ENCODE data around the gene TMEM161A.

The TMEM161A gene

DNA sequence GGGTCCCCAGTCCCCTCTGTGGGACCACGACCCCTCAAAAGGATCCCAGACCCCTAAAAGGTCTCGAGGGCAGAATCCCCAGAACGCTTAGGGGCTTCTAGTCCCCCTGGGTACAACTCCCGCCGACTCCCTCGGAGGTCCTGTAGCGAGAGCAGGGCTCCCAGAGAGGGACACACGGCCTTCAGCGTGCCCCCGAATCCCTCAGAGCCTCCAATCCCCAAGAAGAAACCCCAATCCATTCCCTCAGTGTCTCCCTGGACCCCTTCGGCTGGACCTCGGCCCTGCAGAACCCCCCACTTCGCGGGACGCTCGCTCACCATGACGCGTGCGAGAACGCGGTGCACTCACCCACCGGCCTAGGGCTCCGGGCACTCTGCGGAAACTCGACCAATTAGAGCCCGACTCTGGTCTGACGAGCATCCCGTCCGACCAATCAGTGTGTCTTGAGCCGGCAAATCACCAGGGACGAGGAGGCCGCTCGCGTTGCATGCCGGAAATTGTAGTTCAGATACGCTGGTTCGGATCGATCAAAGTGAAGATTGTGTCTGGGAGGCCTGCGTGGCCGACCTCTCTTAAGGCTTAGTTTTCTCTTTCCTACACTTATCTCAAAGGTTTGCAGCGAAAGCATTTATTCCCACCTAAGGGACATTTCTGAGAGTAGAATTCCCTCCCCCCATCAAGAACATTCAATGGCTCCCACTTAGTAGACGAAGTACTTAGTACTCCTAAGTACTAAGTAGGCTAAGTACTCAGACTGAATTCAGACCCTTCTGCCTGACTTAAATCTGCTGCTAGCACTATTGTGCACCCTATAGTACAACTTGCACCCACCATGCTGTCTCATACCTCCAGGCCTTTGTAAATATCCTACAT, at the start of gene TMEM161A:
TMEM161A (minus strand) TSS at position 370 of the 873 bp plus-strand sequence; CDS start at position 320, 50 bp downstream.
- DNase-seq, result peak; percentile 98
- Mint-ChIP-seq H3K4me1 (peaks cover 31% of the 10 kb centered on the region), H3K4me3 (peak within 1 kb of the TSS; percentile 97), H3K36me3 (ENCODE audit: low read depth) (peaks cover 7% of the 10 kb centered on the region), H3K9me3 (peaks cover 2% of the 10 kb centered on the region), H3K27ac (peak within 1 kb of the TSS; percentile 89), H3K27me3 (ENCODE audit: low read depth, poor library complexity) (peaks cover 33% of the 10 kb centered on the region)
- TF ChIP-seq, protein P1, sequence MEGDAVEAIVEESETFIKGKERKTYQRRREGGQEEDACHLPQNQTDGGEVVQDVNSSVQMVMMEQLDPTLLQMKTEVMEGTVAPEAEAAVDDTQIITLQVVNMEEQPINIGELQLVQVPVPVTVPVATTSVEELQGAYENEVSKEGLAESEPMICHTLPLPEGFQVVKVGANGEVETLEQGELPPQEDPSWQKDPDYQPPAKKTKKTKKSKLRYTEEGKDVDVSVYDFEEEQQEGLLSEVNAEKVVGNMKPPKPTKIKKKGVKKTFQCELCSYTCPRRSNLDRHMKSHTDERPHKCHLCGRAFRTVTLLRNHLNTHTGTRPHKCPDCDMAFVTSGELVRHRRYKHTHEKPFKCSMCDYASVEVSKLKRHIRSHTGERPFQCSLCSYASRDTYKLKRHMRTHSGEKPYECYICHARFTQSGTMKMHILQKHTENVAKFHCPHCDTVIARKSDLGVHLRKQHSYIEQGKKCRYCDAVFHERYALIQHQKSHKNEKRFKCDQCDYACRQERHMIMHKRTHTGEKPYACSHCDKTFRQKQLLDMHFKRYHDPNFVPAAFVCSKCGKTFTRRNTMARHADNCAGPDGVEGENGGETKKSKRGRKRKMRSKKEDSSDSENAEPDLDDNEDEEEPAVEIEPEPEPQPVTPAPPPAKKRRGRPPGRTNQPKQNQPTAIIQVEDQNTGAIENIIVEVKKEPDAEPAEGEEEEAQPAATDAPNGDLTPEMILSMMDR (IDR thresholded peaks at IDR 0.05), result no peak

DNA sequence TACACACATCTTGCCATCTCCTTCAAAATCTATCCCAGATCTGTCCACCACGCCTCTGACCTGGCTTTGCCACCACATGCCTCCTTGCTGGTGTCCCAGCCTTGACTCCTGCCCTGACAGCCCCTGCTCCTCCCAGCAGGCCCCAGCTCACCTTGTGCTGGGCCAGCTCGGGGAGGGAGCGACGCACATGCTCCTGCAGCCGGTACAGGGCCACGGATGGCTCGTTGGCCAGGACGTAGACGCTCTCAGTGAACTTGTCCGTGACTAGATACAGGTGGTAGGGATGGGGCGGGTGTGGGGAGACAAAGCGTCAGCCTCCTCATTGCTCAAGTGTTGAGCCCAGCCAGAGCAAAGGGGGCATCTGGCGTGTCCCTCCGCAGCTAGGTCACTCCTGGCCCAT, 48.5 kb upstream of the TMEM161A start:
- no peak for DNase-seq
- Mint-ChIP-seq H3K27ac (peak overlapping the region; percentile 84), H3K36me3 (ENCODE audit: low read depth) (peaks cover 35% of the 10 kb centered on the region), H3K27me3 (ENCODE audit: low read depth, poor library complexity) (peaks cover 3% of the 10 kb centered on the region), H3K9me3 (peaks cover 3% of the 10 kb centered on the region), H3K4me3 (no peak overlapping the region), H3K4me1 (peaks cover 14% of the 10 kb centered on the region)
- TF ChIP-seq, protein P1 (IDR thresholded peaks at IDR 0.05), result no peak

DNA sequence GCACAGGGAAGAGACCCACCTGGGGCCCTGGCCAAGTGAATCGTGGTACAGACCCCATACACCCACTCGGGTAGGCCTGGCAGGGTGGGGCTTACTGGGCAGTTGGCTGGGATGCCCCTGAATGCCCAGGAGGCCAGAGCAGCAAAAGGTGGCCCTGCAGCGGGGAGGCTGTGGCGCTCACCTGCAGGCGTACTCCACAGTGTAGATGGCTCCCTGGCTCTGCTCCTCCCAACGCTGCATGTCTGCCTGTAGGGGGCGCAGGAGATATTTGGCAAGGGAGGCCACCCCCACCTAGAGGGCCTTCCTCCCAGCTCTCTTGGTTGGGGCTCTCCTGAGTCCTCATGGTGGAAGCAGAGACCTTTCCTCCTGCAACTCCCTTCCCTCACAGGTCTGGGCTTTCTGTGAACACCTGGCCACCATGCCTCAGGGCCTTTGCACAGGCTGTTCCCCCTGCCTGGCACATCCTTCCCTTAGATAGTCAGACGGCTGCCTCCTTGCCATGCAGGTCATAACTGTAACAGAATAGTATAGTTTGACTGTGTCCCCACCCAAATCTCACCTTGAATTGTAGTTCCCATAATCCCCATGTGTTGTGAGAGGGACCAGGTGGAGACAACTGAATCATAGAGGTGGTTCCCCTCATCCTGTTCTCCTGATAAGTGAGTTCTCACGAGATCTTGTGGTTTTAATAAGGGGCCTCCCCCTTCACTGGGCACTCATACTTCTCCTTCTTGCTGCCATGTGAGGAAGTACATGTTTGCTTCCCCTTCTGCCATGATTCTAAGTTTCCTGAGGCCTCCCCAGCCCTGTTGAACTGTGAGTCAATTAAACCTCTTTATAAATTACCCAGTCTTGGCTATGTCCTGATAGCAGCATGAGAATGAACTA, 47.8 kb upstream of the TMEM161A start:
- H3K4me1 Mint-ChIP-seq, result peaks cover 8% of the 10 kb centered on the region
- TF ChIP-seq, protein P1 (IDR thresholded peaks at IDR 0.05), result peak; percentile 64
- H3K9me3 Mint-ChIP-seq, result peaks cover 3% of the 10 kb centered on the region
- DNase-seq, result peak; percentile 59
- H3K4me3 Mint-ChIP-seq, result no peak overlapping the region
- no peak overlapping the region for H3K27ac Mint-ChIP-seq
- H3K27me3 Mint-ChIP-seq (ENCODE audit: low read depth, poor library complexity), result peaks cover 3% of the 10 kb centered on the region
- H3K36me3 Mint-ChIP-seq (ENCODE audit: low read depth), result peaks cover 42% of the 10 kb centered on the region

- DNase-seq, result no peak
- TF ChIP-seq, protein P1 (IDR thresholded peaks at IDR 0.05), result no peak
- Mint-ChIP-seq H3K27ac (no peak overlapping the region), H3K4me3 (no peak overlapping the region), H3K4me1 (no peaks in the 10 kb centered on the region), H3K36me3 (ENCODE audit: low read depth) (peaks cover 37% of the 10 kb centered on the region), H3K9me3 (peaks cover 3% of the 10 kb centered on the region), H3K27me3 (ENCODE audit: low read depth, poor library complexity) (peaks cover 3% of the 10 kb centered on the region)
These were observed 43.3 kb upstream of the TMEM161A start for GRCh38 chr19:19181488-19181998.

GRCh38 chr19:19179548-19180441, 41.5 kb upstream of the TMEM161A start:
- Mint-ChIP-seq H3K9me3 (peaks cover 3% of the 10 kb centered on the region), H3K4me1 (no peaks in the 10 kb centered on the region), H3K36me3 (ENCODE audit: low read depth) (peaks cover 27% of the 10 kb centered on the region), H3K27ac (no peak overlapping the region), H3K27me3 (ENCODE audit: low read depth, poor library complexity) (peaks cover 3% of the 10 kb centered on the region), H3K4me3 (no peak overlapping the region)
- DNase-seq, result no peak
- TF ChIP-seq, protein P1 (IDR thresholded peaks at IDR 0.05), result no peak
